OCI-LY3 (cell line): ENCODE measurements around the gene KRTAP4-3.

Experiments
- EZH2phosphoT487 ChIP-seq: fragments of 200-600 bp; shearing (Covaris generic); IDR thresholded peaks from 2 replicates; pipeline ENCODE4 v1.6.1; 2018; ENCODE audit warnings: antibody characterized with exemption, mixed run types, low read depth
- TF ChIP-seq, protein P1 (sequence below): fragments of 200-600, 300-600 bp; sonication (generic); IDR thresholded peaks from 2 replicates; pipeline ENCODE4 v1.5.1; 2014; ENCODE audit warnings: antibody characterized with exemption, low read length, low read depth

DNA sequence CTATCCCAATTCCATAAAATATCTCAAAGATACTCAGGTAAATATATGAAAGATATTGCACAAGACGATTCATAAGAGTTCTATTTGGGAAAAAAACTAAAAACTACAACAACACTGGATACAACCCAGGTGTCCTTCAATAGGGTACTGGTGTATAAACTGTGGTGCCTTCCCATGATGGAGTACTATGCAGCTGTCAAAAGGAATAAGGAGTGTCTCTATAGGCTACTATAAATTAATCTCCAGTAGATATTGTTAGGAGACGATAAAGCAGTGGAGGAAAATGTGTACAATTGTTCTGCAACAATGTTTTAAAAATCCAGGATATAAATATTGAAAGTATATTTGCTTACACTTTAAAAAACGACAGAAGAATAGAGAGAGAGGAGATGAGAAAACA is 41.6 kb downstream of the KRTAP4-3 start:
- TF ChIP-seq, protein P1, sequence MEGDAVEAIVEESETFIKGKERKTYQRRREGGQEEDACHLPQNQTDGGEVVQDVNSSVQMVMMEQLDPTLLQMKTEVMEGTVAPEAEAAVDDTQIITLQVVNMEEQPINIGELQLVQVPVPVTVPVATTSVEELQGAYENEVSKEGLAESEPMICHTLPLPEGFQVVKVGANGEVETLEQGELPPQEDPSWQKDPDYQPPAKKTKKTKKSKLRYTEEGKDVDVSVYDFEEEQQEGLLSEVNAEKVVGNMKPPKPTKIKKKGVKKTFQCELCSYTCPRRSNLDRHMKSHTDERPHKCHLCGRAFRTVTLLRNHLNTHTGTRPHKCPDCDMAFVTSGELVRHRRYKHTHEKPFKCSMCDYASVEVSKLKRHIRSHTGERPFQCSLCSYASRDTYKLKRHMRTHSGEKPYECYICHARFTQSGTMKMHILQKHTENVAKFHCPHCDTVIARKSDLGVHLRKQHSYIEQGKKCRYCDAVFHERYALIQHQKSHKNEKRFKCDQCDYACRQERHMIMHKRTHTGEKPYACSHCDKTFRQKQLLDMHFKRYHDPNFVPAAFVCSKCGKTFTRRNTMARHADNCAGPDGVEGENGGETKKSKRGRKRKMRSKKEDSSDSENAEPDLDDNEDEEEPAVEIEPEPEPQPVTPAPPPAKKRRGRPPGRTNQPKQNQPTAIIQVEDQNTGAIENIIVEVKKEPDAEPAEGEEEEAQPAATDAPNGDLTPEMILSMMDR: no peak
- no peak for TF ChIP-seq EZH2phosphoT487
